Measurements from ENCODE around the gene NLE1.

The NLE1 gene

DNA sequence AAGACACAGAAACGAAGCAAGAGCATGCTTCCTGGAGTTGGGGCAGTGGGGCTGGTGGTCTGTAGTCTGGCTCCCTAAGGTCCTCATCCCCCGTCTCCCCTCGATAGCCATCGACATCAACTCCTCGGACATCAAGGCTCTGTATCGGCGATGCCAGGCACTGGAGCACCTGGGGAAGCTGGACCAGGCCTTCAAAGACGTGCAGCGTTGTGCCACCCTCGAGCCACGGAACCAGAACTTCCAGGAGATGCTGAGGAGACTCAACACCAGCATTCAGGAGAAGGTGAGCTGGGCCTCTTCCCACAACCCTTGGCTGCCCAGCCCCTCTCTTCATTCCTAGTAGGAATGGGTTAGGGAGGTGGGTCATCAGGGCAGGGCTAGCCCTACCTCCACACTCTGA lies 7.8 kb upstream of the NLE1 start:
- Histone ChIP-seq H3K27me3 (ENCODE audit: insufficient read depth, poor library complexity, severe bottlenecking) (no peaks in the 10 kb centered on the region), H3K4me1 (ENCODE audit: insufficient read depth, poor library complexity, severe bottlenecking) (no peaks in the 10 kb centered on the region)
- ATAC-seq (ENCODE audit: low read depth), result no peak

DNA sequence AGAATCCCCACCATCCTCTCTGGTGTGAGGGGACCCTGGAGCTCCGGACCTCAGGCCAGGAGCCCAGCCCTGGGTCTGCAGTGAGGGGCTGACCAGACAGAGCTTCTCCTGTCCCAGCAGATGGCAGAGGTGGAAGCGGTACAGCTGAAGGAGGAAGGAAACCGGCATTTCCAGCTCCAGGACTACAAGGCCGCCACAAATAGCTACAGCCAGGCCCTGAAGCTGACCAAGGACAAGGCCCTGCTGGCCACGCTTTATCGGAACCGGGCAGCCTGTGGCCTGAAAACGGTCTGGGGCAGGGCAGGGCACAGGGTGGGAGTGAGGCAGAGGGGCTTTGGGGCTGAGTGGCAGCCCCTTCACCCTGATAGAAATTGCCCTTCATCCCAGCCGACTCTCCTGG lies 6.0 kb upstream of the NLE1 start:
- Histone ChIP-seq H3K27me3 (ENCODE audit: insufficient read depth, poor library complexity, severe bottlenecking) (no peaks in the 10 kb centered on the region), H3K4me1 (ENCODE audit: insufficient read depth, poor library complexity, severe bottlenecking) (no peaks in the 10 kb centered on the region), H3K27ac (ENCODE audit: poor library complexity, severe bottlenecking) (no peak overlapping the region), H3K4me3 (ENCODE audit: severe bottlenecking) (no peak overlapping the region), H3K9me3 (ENCODE audit: severe bottlenecking) (no peaks in the 10 kb centered on the region), H3K36me3 (ENCODE audit: low read depth) (no peaks in the 10 kb centered on the region)
- TF ChIP-seq, protein P1, sequence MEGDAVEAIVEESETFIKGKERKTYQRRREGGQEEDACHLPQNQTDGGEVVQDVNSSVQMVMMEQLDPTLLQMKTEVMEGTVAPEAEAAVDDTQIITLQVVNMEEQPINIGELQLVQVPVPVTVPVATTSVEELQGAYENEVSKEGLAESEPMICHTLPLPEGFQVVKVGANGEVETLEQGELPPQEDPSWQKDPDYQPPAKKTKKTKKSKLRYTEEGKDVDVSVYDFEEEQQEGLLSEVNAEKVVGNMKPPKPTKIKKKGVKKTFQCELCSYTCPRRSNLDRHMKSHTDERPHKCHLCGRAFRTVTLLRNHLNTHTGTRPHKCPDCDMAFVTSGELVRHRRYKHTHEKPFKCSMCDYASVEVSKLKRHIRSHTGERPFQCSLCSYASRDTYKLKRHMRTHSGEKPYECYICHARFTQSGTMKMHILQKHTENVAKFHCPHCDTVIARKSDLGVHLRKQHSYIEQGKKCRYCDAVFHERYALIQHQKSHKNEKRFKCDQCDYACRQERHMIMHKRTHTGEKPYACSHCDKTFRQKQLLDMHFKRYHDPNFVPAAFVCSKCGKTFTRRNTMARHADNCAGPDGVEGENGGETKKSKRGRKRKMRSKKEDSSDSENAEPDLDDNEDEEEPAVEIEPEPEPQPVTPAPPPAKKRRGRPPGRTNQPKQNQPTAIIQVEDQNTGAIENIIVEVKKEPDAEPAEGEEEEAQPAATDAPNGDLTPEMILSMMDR (IDR thresholded peaks at IDR 0.05; ENCODE audit: poor library complexity, severe bottlenecking), result no peak
- no peak for ATAC-seq (ENCODE audit: low read depth)
- DNase-seq (ENCODE audit: low spot score), result no peak

More for the DNA sequence above, 7.8 kb upstream of the NLE1 start:
- H3K36me3 ChIP-seq (ENCODE audit: low read depth), result no peaks in the 10 kb centered on the region
- H3K9me3 ChIP-seq (ENCODE audit: severe bottlenecking), result no peaks in the 10 kb centered on the region
- TF ChIP-seq, protein P1 (IDR thresholded peaks at IDR 0.05; ENCODE audit: poor library complexity, severe bottlenecking), result no peak
- DNase-seq (ENCODE audit: low spot score), result no peak
- H3K4me3 ChIP-seq (ENCODE audit: severe bottlenecking), result no peak overlapping the region
- no peak overlapping the region for H3K27ac ChIP-seq (ENCODE audit: poor library complexity, severe bottlenecking)

DNA sequence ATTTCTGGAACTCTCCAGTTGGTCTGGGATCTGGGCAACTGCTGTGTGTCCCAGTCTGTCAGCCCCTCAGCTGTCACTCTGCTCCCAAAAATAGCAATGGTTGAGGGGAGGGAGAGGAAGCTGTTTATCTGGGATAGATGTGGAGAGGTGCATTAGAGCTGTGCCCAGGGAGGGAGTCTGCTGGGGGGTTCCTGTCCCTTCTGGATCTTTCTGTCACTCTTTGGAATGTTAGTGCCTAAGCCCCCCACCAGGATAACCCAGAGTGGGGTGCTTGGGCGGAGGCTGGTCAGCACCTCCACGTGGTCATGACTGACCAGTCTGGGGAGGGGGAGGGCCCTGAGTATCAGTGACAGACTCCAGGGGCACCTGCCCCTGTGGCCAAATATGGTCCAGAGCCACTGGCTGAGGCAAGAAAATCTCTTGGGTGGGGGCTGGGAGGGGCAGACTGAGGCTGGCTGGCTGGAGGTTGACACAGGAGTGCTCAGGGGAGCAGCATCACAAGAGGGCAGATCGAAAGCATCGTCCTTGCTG lies 5.3 kb upstream of the NLE1 start, which contains the start of gene UNC45B:
TSS of gene UNC45B (plus strand) at position 443 of the 531 bp plus-strand sequence. CDS start 447 bp downstream, outside the sequence.
- TF ChIP-seq, protein P1 (IDR thresholded peaks at IDR 0.05; ENCODE audit: poor library complexity, severe bottlenecking), result no peak
- ATAC-seq (ENCODE audit: low read depth), result no peak
- DNase-seq (ENCODE audit: low spot score), result no peak
- no peaks in the 10 kb centered on the region for H3K9me3 ChIP-seq (ENCODE audit: severe bottlenecking)
- H3K36me3 ChIP-seq (ENCODE audit: low read depth), result no peaks in the 10 kb centered on the region
- H3K27ac ChIP-seq (ENCODE audit: poor library complexity, severe bottlenecking), result no peak within 1 kb of the TSS
- H3K27me3 ChIP-seq (ENCODE audit: insufficient read depth, poor library complexity, severe bottlenecking), result no peaks in the 10 kb centered on the region
- no peak within 1 kb of the TSS for H3K4me3 ChIP-seq (ENCODE audit: severe bottlenecking)
- H3K4me1 ChIP-seq (ENCODE audit: insufficient read depth, poor library complexity, severe bottlenecking), result no peaks in the 10 kb centered on the region

DNA sequence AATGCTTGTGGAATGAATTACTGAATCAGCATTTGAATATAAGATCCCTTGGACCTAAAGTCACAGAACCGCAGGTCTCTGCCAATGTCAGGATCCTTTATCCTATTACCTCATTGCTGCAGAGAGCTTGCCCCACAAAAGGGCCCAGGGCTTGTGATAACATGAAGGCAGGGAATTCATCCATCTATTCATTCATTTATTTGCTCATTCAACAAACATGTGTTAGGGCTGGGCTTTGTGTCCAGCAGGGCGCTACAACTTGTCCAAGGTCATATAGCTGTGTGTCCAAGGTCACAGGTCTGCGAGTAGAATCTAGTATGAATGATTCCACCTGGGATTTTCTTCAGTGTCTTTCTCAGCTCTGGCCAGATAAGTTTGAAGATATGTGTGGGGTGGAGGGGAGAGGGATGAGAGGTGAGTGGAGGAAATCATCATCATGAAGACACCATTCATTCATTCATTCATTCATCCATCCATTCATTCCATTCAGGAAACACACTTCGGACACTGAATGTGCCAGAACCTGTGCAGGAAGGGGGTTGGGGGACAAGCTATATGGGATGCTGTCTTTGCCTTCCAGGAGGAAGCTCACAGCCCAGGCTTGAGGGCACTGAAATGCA lies 4.2 kb upstream of the NLE1 start:
- H3K9me3 ChIP-seq (ENCODE audit: severe bottlenecking), result no peaks in the 10 kb centered on the region
- no peak for ATAC-seq (ENCODE audit: low read depth)
- TF ChIP-seq, protein P1 (IDR thresholded peaks at IDR 0.05; ENCODE audit: poor library complexity, severe bottlenecking), result no peak

DNA sequence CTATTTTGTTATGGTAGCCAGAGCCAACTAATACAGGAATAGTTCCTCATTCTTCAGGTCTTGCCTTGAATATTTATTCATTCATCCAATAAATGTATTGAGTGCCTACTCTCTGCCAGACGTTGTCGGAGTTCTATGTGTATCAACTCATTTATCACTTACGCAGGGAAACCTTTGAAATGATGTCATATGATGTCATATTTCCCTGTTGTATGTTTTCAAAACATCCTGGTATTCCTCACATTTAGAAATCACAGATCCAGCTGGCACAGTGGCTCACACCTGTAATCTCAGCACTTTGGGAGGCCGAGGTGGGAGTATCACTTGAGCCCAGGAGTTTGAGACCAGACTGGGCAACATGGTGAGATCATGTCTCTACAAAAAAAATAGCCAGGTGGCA lies 2.7 kb upstream of the NLE1 start:
- Histone ChIP-seq H3K4me3 (ENCODE audit: severe bottlenecking) (no peak overlapping the region), H3K9me3 (ENCODE audit: severe bottlenecking) (no peaks in the 10 kb centered on the region), H3K27ac (ENCODE audit: poor library complexity, severe bottlenecking) (no peak overlapping the region), H3K36me3 (ENCODE audit: low read depth) (peaks cover 14% of the 10 kb centered on the region), H3K4me1 (ENCODE audit: insufficient read depth, poor library complexity, severe bottlenecking) (peaks cover 4% of the 10 kb centered on the region), H3K27me3 (ENCODE audit: insufficient read depth, poor library complexity, severe bottlenecking) (no peaks in the 10 kb centered on the region)
- DNase-seq (ENCODE audit: low spot score) (no peak), ATAC-seq (ENCODE audit: low read depth) (no peak)
- TF ChIP-seq, protein P1 (IDR thresholded peaks at IDR 0.05; ENCODE audit: poor library complexity, severe bottlenecking), result no peak

More for the DNA sequence above, 4.2 kb upstream of the NLE1 start:
- DNase-seq (ENCODE audit: low spot score), result no peak
- no peak overlapping the region for H3K4me3 ChIP-seq (ENCODE audit: severe bottlenecking)
- H3K27ac ChIP-seq (ENCODE audit: poor library complexity, severe bottlenecking), result no peak overlapping the region
- H3K36me3 ChIP-seq (ENCODE audit: low read depth), result no peaks in the 10 kb centered on the region
- H3K27me3 ChIP-seq (ENCODE audit: insufficient read depth, poor library complexity, severe bottlenecking), result no peaks in the 10 kb centered on the region
- H3K4me1 ChIP-seq (ENCODE audit: insufficient read depth, poor library complexity, severe bottlenecking), result no peaks in the 10 kb centered on the region

All from RWPE2 (cell line).